ENCODE measurements around the gene ZNF571. TPM values are rescaled to one million over a fixed set of nuclear protein-coding genes. Genes with fewer than 3 reads are reported as not detected.

The ZNF571 gene
- total and polyA plus RNA-seq, 3 donors from 2014 or later = 5.9 to 13.1 (median 9.1) TPM

DNA sequence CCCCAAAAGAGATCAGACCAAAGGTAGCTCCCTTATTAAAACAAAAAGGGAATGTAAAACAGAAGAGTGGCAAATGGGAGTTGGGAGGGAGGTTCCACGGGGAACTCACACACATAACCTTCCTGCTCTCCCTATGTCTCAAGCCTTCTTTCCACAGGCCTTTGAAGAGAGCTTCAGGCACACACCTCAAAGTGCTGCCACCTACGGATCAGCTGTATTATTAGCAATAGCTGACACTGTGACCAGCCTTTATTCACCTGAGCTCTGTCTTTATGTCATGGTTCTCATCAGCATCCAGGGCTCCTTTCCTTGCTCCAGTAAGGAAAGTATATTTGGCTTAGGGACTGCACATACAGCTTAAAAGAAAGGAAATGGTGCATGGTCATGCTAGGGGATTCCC lies 11.3 kb downstream of the ZNF571 start:
- Histone ChIP-seq H3K4me1 (no peaks in the 10 kb centered on the region), H3K36me3 (ENCODE audit: low read depth, missing control alignments) (no peaks in the 10 kb centered on the region), H3K9me3 (no peaks in the 10 kb centered on the region), H3K27me3 (no peaks in the 10 kb centered on the region), H3K27ac (no peak overlapping the region), H3K4me3 (no peak overlapping the region)
- 64 to 67% methylated on average over 2 of the region's 2 CpGs for WGBS, 2 donors
- intact Hi-C loops (cut with DNase I; ENCODE audit: low total_unique reads) = no loop called here
- no peak for DNase-seq
- TF ChIP-seq, protein P1, sequence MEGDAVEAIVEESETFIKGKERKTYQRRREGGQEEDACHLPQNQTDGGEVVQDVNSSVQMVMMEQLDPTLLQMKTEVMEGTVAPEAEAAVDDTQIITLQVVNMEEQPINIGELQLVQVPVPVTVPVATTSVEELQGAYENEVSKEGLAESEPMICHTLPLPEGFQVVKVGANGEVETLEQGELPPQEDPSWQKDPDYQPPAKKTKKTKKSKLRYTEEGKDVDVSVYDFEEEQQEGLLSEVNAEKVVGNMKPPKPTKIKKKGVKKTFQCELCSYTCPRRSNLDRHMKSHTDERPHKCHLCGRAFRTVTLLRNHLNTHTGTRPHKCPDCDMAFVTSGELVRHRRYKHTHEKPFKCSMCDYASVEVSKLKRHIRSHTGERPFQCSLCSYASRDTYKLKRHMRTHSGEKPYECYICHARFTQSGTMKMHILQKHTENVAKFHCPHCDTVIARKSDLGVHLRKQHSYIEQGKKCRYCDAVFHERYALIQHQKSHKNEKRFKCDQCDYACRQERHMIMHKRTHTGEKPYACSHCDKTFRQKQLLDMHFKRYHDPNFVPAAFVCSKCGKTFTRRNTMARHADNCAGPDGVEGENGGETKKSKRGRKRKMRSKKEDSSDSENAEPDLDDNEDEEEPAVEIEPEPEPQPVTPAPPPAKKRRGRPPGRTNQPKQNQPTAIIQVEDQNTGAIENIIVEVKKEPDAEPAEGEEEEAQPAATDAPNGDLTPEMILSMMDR (IDR thresholded peaks at IDR 0.05) = no peak
- TF ChIP-seq POLR2A (IDR thresholded peaks at IDR 0.05) = no peak

DNA sequence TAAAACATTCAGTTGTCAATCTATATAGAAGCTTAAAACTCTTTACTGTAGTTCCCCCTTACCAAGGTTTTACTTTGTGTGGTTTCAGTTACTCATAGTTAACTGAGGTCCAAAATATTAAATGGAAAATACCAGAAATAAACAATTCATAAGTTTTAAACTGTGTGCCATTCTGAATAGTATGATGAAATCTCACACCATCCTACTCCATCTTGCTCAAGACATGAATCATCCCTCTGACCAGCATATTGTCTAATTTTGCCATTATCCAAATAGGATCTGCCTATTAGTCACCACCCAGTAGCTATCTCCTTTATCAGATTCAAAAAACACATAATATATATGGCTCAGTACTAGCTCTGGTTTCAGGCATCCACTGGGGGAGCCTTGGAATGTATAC lies 22.4 kb downstream of the ZNF571 start:
- Histone ChIP-seq H3K4me1 (no peaks in the 10 kb centered on the region), H3K27ac (no peak overlapping the region), H3K36me3 (ENCODE audit: low read depth, missing control alignments) (no peaks in the 10 kb centered on the region), H3K27me3 (no peaks in the 10 kb centered on the region), H3K9me3 (no peaks in the 10 kb centered on the region), H3K4me3 (no peak overlapping the region)
- no peak for DNase-seq
- intact Hi-C loops (cut with DNase I; ENCODE audit: low total_unique reads) = no loop called here
- no peak for TF ChIP-seq POLR2A (IDR thresholded peaks at IDR 0.05)
- TF ChIP-seq, protein P1 (IDR thresholded peaks at IDR 0.05) = no peak

DNA sequence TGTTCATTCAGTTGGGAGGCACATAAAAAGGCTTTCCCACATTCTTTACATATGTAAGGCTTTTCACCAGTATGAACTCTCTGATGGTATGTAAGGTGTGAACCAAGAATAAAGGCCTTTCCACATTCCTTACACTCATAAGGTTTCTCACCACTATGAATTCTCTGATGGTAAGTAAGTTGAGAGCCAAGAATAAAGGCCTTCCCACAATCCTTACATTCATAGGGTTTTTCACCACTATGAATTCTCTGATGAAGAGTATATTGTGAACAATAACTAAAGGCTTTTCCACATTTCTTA lies 29.3 kb downstream of the ZNF571 start:
- Histone ChIP-seq H3K27ac (no peak overlapping the region), H3K36me3 (ENCODE audit: low read depth, missing control alignments) (no peaks in the 10 kb centered on the region), H3K9me3 (no peaks in the 10 kb centered on the region), H3K4me3 (no peak overlapping the region), H3K4me1 (no peaks in the 10 kb centered on the region), H3K27me3 (no peaks in the 10 kb centered on the region)
- DNase-seq = no peak
- intact Hi-C loops (cut with DNase I; ENCODE audit: low total_unique reads) = no loop called here
- TF ChIP-seq, protein P1 (IDR thresholded peaks at IDR 0.05) = no peak
- no peak for TF ChIP-seq POLR2A (IDR thresholded peaks at IDR 0.05)

DNA sequence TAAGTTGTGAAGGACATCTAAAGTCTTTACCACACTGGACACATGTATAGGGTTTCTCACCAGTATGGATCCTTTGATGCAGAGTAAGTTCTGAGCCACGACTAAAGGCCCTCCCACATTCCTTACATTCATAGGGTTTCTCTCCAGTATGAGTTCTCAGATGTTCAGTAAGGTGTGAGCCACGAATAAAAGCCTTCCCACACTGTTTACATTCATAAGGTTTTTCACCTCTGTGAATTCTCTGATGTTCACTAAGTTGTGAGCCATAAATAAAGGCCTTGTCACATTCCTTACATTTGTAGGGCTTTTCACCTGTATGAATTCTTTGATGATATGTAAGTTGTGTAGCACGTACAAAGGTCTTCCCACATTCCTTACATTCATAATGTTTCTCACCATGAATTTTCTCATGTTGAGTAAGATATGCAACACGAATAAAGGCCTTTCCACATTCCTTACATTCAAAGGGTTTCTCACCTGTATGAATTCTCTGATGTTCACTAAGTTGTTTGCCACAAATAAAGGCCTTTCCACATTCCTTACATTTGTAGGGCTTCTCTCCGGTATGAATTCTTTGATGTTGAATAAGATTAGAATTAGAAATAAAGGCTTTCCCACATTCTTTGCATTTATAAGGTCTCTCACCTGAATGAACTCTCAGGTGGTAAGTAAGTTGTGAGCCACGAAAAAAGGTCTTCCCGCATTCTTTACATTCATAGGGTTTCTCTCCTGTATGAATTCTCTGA lies 29.8 kb downstream of the ZNF571 start:
- H3K4me3 ChIP-seq = no peak overlapping the region
- H3K9me3 ChIP-seq = no peaks in the 10 kb centered on the region

DNA sequence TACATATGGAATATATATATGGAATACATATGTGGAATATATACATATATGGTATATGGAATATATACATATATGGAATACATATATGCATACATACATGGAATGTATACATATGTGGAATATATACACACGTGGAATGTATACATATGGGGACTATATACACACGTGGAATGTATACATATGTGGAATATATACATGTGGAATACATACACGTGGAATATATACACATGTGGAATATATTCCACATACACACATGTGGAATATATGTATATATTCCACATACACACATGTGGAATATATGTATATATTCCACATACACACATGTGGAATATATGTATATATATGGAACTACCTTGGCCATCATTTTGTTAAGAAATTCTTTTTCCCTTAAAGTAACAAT lies 31.1 kb downstream of the ZNF571 start:
- WGBS, 2 donors = 91 to 95% methylated on average over 3 of the region's 3 CpGs
- H3K4me3 ChIP-seq = no peak overlapping the region
- H3K4me1 ChIP-seq = no peaks in the 10 kb centered on the region
- intact Hi-C loops (cut with DNase I; ENCODE audit: low total_unique reads) = no loop called here
- H3K27me3 ChIP-seq = no peaks in the 10 kb centered on the region
- no peak for DNase-seq
- no peaks in the 10 kb centered on the region for H3K9me3 ChIP-seq
- no peak for TF ChIP-seq POLR2A (IDR thresholded peaks at IDR 0.05)
- TF ChIP-seq, protein P1 (IDR thresholded peaks at IDR 0.05) = no peak
- no peak overlapping the region for H3K27ac ChIP-seq
- no peaks in the 10 kb centered on the region for H3K36me3 ChIP-seq (ENCODE audit: low read depth, missing control alignments)

More for the DNA sequence above, 29.8 kb downstream of the ZNF571 start:
- H3K27ac ChIP-seq = no peak overlapping the region
- 94 to 96% methylated on average over 7 of the region's 7 CpGs for WGBS, 2 donors
- no peaks in the 10 kb centered on the region for H3K27me3 ChIP-seq
- no peak for DNase-seq
- intact Hi-C loops (cut with DNase I; ENCODE audit: low total_unique reads) = no loop called here
- H3K36me3 ChIP-seq (ENCODE audit: low read depth, missing control alignments) = no peaks in the 10 kb centered on the region
- no peaks in the 10 kb centered on the region for H3K4me1 ChIP-seq
- TF ChIP-seq POLR2A (IDR thresholded peaks at IDR 0.05) = no peak
- TF ChIP-seq, protein P1 (IDR thresholded peaks at IDR 0.05) = no peak
